HepG2 (cell line): Measurements from ENCODE around the gene ETS2. TPM values are rescaled to one million over a fixed set of nuclear protein-coding genes. Genes with fewer than 3 reads are reported as not detected.

Experiments used
- ATAC-seq: fragments of 200-7000 bp; cut with Tn5 transposase; 3 replicates; pipeline ENCODE4 v1.9.1; 2020; ENCODE audit warnings: mild to moderate bottlenecking, moderate library complexity
- BruUV-seq: library from RNA; stranded (reverse); fragments of 400-500 nt; replicated peaks from 2 replicates; lab custom pipeline; 2021; lab: Mats Ljungman, UMichigan
- CTCF ChIA-PET: fragments of 300-600 bp; formaldehyde crosslinking; extraction: SDS; loops from one replicate; lab custom pipeline; 2021; ENCODE audit warnings: low total read pairs, inconsistent platforms, low intra/inter-chr PET ratio; lab: Yijun Ruan, JAX
- POLR2A ChIA-PET: fragments of 350-600 bp; sonication (Branson Sonifier 250); formaldehyde crosslinking; loops from one replicate; lab custom pipeline; 2020; ENCODE audit warnings: antibody characterized with exemption, inconsistent platforms; lab: Yijun Ruan, JAX
- DNase-seq: peaks from one replicate; pipeline ENCODE4 v3.0.0-alpha.2; 2015; ENCODE audit warnings: low spot score
- FAIRE-seq: peaks from 3 replicates; lab custom pipeline; 2011; peaks lifted over from hg19 to GRCh38; lab: Jason Lieb, UNC
- H2AFZ ChIP-seq: one replicate; pipeline ENCODE4 v1.6.1; 2011; ENCODE audit warnings: low read length, inconsistent platforms
- H3K27ac ChIP-seq: fragments of 300-600 bp; 3 replicates; pipeline ENCODE4 v1.8.0; 2011; ENCODE audit warnings: mixed run types, mild to moderate bottlenecking, mixed read lengths, low read length, inconsistent platforms; ENCODE audit not compliant: insufficient read depth; ENCODE audit errors: extremely low read length
- H3K27me3 ChIP-seq, 2 experiments: fragments of 200-600 bp in 1 of 2; 2 replicates in 1 of 2; 3 replicates in 1 of 2; pipeline versions ENCODE4 v1.6.0 to v1.8.0; 2011; ENCODE audit warnings: low read length in 2 of 2, mild to moderate bottlenecking in 2 of 2, moderate library complexity in 2 of 2, inconsistent platforms in 1 of 2; ENCODE audit not compliant: insufficient read depth in 2 of 2, control insufficient read depth in 1 of 2
- H3K36me3 ChIP-seq, 2 experiments: fragments of 200-600 bp in 1 of 2; replicated peaks in 1 of 2; 2 replicates in 1 of 2; 3 replicates in 1 of 2; pipeline versions ENCODE4 v1.5.1 to v1.8.0; 2011; ENCODE audit warnings: low read length in 2 of 2, inconsistent platforms in 1 of 2; ENCODE audit not compliant: insufficient read depth in 2 of 2, control insufficient read depth in 1 of 2
- H3K4me1 ChIP-seq: 2 replicates; pipeline ENCODE4 v1.5.1; 2012; ENCODE audit warnings: low read length, inconsistent platforms; ENCODE audit not compliant: insufficient read depth
- H3K4me2 ChIP-seq: 2 replicates; pipeline ENCODE4 v1.6.0; 2011; ENCODE audit warnings: low read depth, low read length, inconsistent platforms
- H3K4me3 ChIP-seq, 3 experiments: fragments of 200-600 bp in 1 of 3; sonication (generic), shearing (Covaris generic) in 1 of 3; replicated peaks in 1 of 3; 2 replicates each; pipeline ENCODE4 v1.5.1; 2011 to 2016; ENCODE audit warnings: low read length in 3 of 3, inconsistent platforms in 2 of 3, low read depth in 2 of 3, mild to moderate bottlenecking in 2 of 3, control low read depth in 1 of 3, mixed read lengths in 1 of 3; ENCODE audit not compliant: insufficient read depth in 1 of 3
- H3K79me2 ChIP-seq: one replicate; pipeline ENCODE4 v1.6.1; 2011; ENCODE audit warnings: low read length, inconsistent platforms; ENCODE audit not compliant: insufficient read depth
- H3K9ac ChIP-seq: 2 replicates; pipeline ENCODE4 v1.6.0; 2011; ENCODE audit warnings: mild to moderate bottlenecking, low read depth, low read length, inconsistent platforms; ENCODE audit not compliant: insufficient read depth
- H3K9me3 ChIP-seq: 2 replicates; pipeline ENCODE4 v1.5.1; 2012; ENCODE audit warnings: mild to moderate bottlenecking, low read length
- H4K20me1 ChIP-seq: 2 replicates; pipeline ENCODE4 v1.6.0; 2011; ENCODE audit warnings: inconsistent platforms, mild to moderate bottlenecking, low read length, moderate library complexity; ENCODE audit not compliant: insufficient read depth
- CHD4 ChIP-seq: fragments of 200-600 bp; sonication (generic); IDR thresholded peaks from 2 replicates; pipeline ENCODE4 v1.7.0; 2017; ENCODE audit warnings: mild to moderate bottlenecking, low read length, borderline replicate concordance
- HBP1 ChIP-seq: IDR thresholded peaks from 2 replicates; pipeline ENCODE4 v1.6.1; 2016; ENCODE audit warnings: low read depth, control low read depth
- POGK ChIP-seq: sonication (generic); formaldehyde crosslinking; conservative IDR thresholded peaks from 2 replicates; pipeline ENCODE4 v1.8.0; 2022; ENCODE audit warnings: mild to moderate bottlenecking, moderate library complexity, missing genetic modification reagents
- WGBS: methylation state at CpG from one replicate; pipeline ENCODE4 v1.1.6; 2017; ENCODE audit warnings: low lambda C conversion rate; 5-methylcytosine and 5-hydroxymethylcytosine counted together
- in situ Hi-C: cut with HindIII; loops from 2 replicates; pipeline ENCODE4 v1.10.0; 2017; ENCODE audit warnings: low pct_unique_long_range_greater_than_20kb; ENCODE audit not compliant: extremely low pct_ligation_motif_present
- intact Hi-C: fragments of 100-400 bp; cut with micrococcal nuclease; formaldehyde crosslinking; loops from one replicate; pipeline ENCODE4 v1.10.0; 2022; ENCODE audit not compliant: unreplicated experiment
- polyA plus RNA-seq, 8 experiments: library from polyadenylated mRNA; depleted of rRNA in 3 of 8; stranded (reverse) in 7 of 8; unstranded in 1 of 8; fragments of >200 nt; fragmentation: Illumina TruSeq in 4 of 8; extraction: Trizol in 4 of 8; gene quantifications; 2 replicates each; pipeline versions ENCODE4 v1.2.1 to v1.2.3, GENCODE V29; 2011 to 2016; ENCODE audit warnings: low read depth in 4 of 8, missing spikeins in 1 of 8, mixed read lengths in 1 of 8; ENCODE audit not compliant: insufficient read depth in 1 of 8
- total RNA-seq, 5 experiments: library from RNA; depleted of rRNA; stranded (reverse); fragments of >200 nt; fragmentation: Illumina TruSeq; extraction: Trizol; gene quantifications; 2 replicates each; pipeline ENCODE4 v1.2.3, GENCODE V29; 2016; ENCODE audit warnings: low read depth in 1 of 5

Gene ETS2
- total and polyA plus RNA-seq, 2 of the 13 experiments (the other 11 are each of a cell fraction or from before 2014, with no cell fraction given): 24.6 to 64.4 TPM

DNA sequence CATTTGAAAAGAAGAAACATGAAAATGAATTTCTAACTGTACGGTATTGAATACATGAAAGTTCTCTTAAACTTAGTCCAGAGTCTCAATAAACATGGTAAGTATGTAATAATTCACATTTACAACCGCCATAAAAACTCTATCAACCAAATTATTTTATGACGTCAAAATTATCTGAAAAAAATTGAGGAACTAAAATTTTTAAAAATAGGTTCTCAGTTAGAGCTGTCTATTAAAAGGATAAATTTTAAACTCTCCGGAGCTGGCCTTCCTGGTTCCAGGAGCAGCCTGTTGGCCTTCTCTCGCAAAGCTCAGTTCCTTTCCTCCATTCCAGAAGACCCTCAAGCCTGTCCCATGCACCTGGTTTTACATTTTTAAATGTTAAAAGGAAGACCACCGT, 18.7 kb upstream of the ETS2 start:
- H3K36me3 ChIP-seq: no peaks in the 10 kb centered on the region
- peak overlapping the region; percentile 69 for H3K9ac ChIP-seq
- ChIA-PET POLR2A (interaction anchor here (1.0 to 3.5 kb wide), 19 partner anchors 10 to 397 kb away, joined by 3 to 44 read pairs (median 9); partner anchors contain the start of genes ETS2 and PSMG1), CTCF (no interaction called here)
- no peak for FAIRE-seq
- H2AFZ ChIP-seq: no peak overlapping the region
- no peaks in the 10 kb centered on the region for H3K27me3 ChIP-seq
- in situ Hi-C loops: no loop called here
- H3K27ac ChIP-seq: peak overlapping the region; percentile 84
- no peaks in the 10 kb centered on the region for H3K79me2 ChIP-seq
- 0 out of 2 replicates have a peak, but pooled peaks have one; percentile 5 for TF ChIP-seq CHD4
- TF ChIP-seq POGK (CRISPR knock-in tag): no peak
- TF ChIP-seq HBP1 (CRISPR knock-in tag): 0 out of 2 replicates have a peak, but pooled peaks have one; percentile 3
- TF ChIP-seq, all 625 proteins: peak for 2
- ATAC-seq (no peak), DNase-seq (no peak)
- 41% methylated on average over 6 of the region's 6 CpGs for WGBS
- BruUV-seq: TSS peak; percentile 88
- H3K4me2 ChIP-seq: peak overlapping the region; percentile 72
- H3K4me1 ChIP-seq: peaks cover 65% of the 10 kb centered on the region
- intact Hi-C loops: loop anchor here (5.0 kb wide), 1 partner anchor 35 kb away; no protein-coding TSS in a partner anchor
- H3K9me3 ChIP-seq: peaks cover 11% of the 10 kb centered on the region; the same call in 1 of the 2 replicates
- peak overlapping the region in 2 of 3 experiments; percentile 30 to 32; a peak in 2 of 6 replicates for H3K4me3 ChIP-seq
- no peaks in the 10 kb centered on the region for H4K20me1 ChIP-seq
